Suppressor macrophage (primary cell): ENCODE results near the gene DGCR6.
"Not testable (repeated sequence)": the region's sequence is repeated elsewhere in the genome, so short reads cannot be mapped to it uniquely, and the experiment has no call there.

Experiments used
- DNase-seq, 4 experiments: peaks; one replicate each; pipeline ENCODE4 v3.0.0-alpha.2; 2020 to 2022
- total RNA-seq, 17 experiments: gene quantifications; one replicate each; lab custom pipeline; 2026; ENCODE audit warnings: mixed read lengths in 6 of 17, inconsistent platforms in 3 of 17; lab: John Stamatoyannopoulos, UW

DGCR6 gene
- total RNA-seq: 0 to 0.22 (median 0.04) reads per million in 17 experiments

GRCh38 chr22:18905540-18906409 is at the start of gene DGCR6:
TSS of gene DGCR6 (plus strand) at chr22:18906320. CDS start at chr22:18906375, 55 bp downstream.
- no peak for DNase-seq

GRCh38 chr22:18859314-18859713 is 46.8 kb upstream of the DGCR6 start:
- not testable (repeated sequence) for DNase-seq

- not testable (repeated sequence) for DNase-seq
Measured at GRCh38 chr22:18881260-18881659, 24.9 kb upstream of the DGCR6 start.

- not testable (repeated sequence) for DNase-seq
Measured at GRCh38 chr22:18884465-18884864, 21.7 kb upstream of the DGCR6 start.

- DNase-seq: no peak
Measured at GRCh38 chr22:18888115-18888514, 18.0 kb upstream of the DGCR6 start.

GRCh38 chr22:18890510-18891192 is 15.5 kb upstream of the DGCR6 start:
- DNase-seq: not testable (repeated sequence)

- not testable (repeated sequence) for DNase-seq
Measured at GRCh38 chr22:18893775-18894174, 12.3 kb upstream of the DGCR6 start.

- DNase-seq: not testable (repeated sequence)
Measured at GRCh38 chr22:18896037-18896657, 10.0 kb upstream of the DGCR6 start.

- not testable (repeated sequence) for DNase-seq
Measured at GRCh38 chr22:18906410-18906745, 258 bp downstream of the DGCR6 start.

- DNase-seq: no peak
Measured at GRCh38 chr22:18906896-18907295, 776 bp downstream of the DGCR6 start.

- no peak for DNase-seq
Measured at GRCh38 chr22:18909556-18909955, 3.4 kb downstream of the DGCR6 start.

GRCh38 chr22:18911535-18911934 is 5.4 kb downstream of the DGCR6 start:
- DNase-seq: not testable (repeated sequence)

GRCh38 chr22:18912264-18912946 is 6.3 kb downstream of the DGCR6 start:
- DNase-seq: not testable (repeated sequence)

GRCh38 chr22:18914558-18914957 is 8.4 kb downstream of the DGCR6 start:
- not testable (repeated sequence) for DNase-seq

- DNase-seq: not testable (repeated sequence)
Measured at GRCh38 chr22:18915550-18915949, 9.4 kb downstream of the DGCR6 start.

- not testable (repeated sequence) for DNase-seq
Measured at GRCh38 chr22:18917818-18918217, 11.7 kb downstream of the DGCR6 start.

- not testable (repeated sequence) for DNase-seq
Measured at GRCh38 chr22:18920257-18920902, 14.3 kb downstream of the DGCR6 start.

- DNase-seq: no peak
Measured at GRCh38 chr22:18925368-18926064, 19.4 kb downstream of the DGCR6 start.

- no peak for DNase-seq
Measured at GRCh38 chr22:18927020-18927419, 20.9 kb downstream of the DGCR6 start.

- no peak for DNase-seq
Measured at GRCh38 chr22:18927573-18927972, 21.5 kb downstream of the DGCR6 start.

GRCh38 chr22:18929459-18929858 is 23.3 kb downstream of the DGCR6 start:
- DNase-seq: no peak
